Mesendoderm (in vitro differentiated cells): Measurements from ENCODE around the gene ESPN.

Experiments used
- DNase-seq: peaks from one replicate; pipeline ENCODE4 v3.0.0; 2013
- H2AK5ac ChIP-seq: 2 replicates; pipeline ENCODE4 v1.6.1; 2013; ENCODE audit warnings: low read length, inconsistent platforms
- H2BK120ac ChIP-seq: 2 replicates; pipeline ENCODE4 v1.6.1; 2013; ENCODE audit warnings: low read depth, mild to moderate bottlenecking, low read length, moderate library complexity, mixed read lengths
- H2BK15ac ChIP-seq: replicated peaks from 2 replicates; pipeline ENCODE4 v1.6.1; 2013; ENCODE audit warnings: low read depth, mild to moderate bottlenecking, moderate library complexity
- H2BK5ac ChIP-seq: 2 replicates; pipeline ENCODE4 v1.6.1; 2013; ENCODE audit warnings: low read length, inconsistent platforms
- H3K18ac ChIP-seq: 2 replicates; pipeline ENCODE4 v1.6.1; 2013; ENCODE audit warnings: mild to moderate bottlenecking, low read length, mixed read lengths
- H3K23ac ChIP-seq: one replicate; pipeline ENCODE4 v1.6.1; 2013; ENCODE audit warnings: low read length
- H3K27ac ChIP-seq: 2 replicates; pipeline ENCODE4 v1.5.1; 2013; ENCODE audit warnings: low read depth, mild to moderate bottlenecking, inconsistent platforms, low read length, moderate library complexity
- H3K27me3 ChIP-seq: 2 replicates; pipeline ENCODE4 v1.6.1; 2013; ENCODE audit warnings: low read length, control low read depth, mild to moderate bottlenecking, inconsistent platforms; ENCODE audit not compliant: insufficient read depth, poor library complexity
- H3K36me3 ChIP-seq: 2 replicates; pipeline ENCODE4 v1.6.1; 2013; ENCODE audit warnings: low read length, inconsistent platforms; ENCODE audit not compliant: control insufficient read depth, insufficient read depth
- H3K4ac ChIP-seq: one replicate; pipeline ENCODE4 v1.6.1; 2013; ENCODE audit warnings: low read depth, mild to moderate bottlenecking, low read length, moderate library complexity
- H3K4me1 ChIP-seq: 2 replicates; pipeline ENCODE4 v1.6.1; 2013; ENCODE audit warnings: low read depth, low read length, inconsistent platforms; ENCODE audit not compliant: control insufficient read depth
- H3K4me2 ChIP-seq: 2 replicates; pipeline ENCODE4 v1.6.1; 2013; ENCODE audit warnings: low read length
- H3K4me3 ChIP-seq: 2 replicates; pipeline ENCODE4 v1.5.1; 2013; ENCODE audit warnings: mild to moderate bottlenecking, low read length
- H3K56ac ChIP-seq: one replicate; pipeline ENCODE4 v1.6.1; 2013; ENCODE audit warnings: low read length
- H3K79me1 ChIP-seq: 2 replicates; pipeline ENCODE4 v1.6.1; 2013; ENCODE audit warnings: low read length, inconsistent platforms
- H3K79me2 ChIP-seq: 2 replicates; pipeline ENCODE4 v1.6.1; 2013; ENCODE audit warnings: mild to moderate bottlenecking, low read length; ENCODE audit not compliant: control insufficient read depth, insufficient read depth
- H3K9ac ChIP-seq: 2 replicates; pipeline ENCODE4 v1.6.1; 2013; ENCODE audit warnings: low read length, inconsistent platforms
- H4K5ac ChIP-seq: one replicate; pipeline ENCODE4 v1.6.1; 2013; ENCODE audit warnings: low read length
- H4K8ac ChIP-seq: one replicate; pipeline ENCODE4 v1.6.1; 2013; ENCODE audit warnings: low read depth, mild to moderate bottlenecking, control low read depth, low read length, moderate library complexity
- whole genome bisulfite sequencing: extraction: QIAGEN DNeasy Blood & Tissue Kit; methylation state at CpG from one replicate; pipeline ENCODE4 v1.1.7; 2013; ENCODE audit warnings: low lambda C conversion rate, missing lambda C conversion rate; ENCODE audit not compliant: insufficient coverage; ENCODE audit errors: extremely low coverage; 5-methylcytosine and 5-hydroxymethylcytosine counted together

The ESPN gene

DNA sequence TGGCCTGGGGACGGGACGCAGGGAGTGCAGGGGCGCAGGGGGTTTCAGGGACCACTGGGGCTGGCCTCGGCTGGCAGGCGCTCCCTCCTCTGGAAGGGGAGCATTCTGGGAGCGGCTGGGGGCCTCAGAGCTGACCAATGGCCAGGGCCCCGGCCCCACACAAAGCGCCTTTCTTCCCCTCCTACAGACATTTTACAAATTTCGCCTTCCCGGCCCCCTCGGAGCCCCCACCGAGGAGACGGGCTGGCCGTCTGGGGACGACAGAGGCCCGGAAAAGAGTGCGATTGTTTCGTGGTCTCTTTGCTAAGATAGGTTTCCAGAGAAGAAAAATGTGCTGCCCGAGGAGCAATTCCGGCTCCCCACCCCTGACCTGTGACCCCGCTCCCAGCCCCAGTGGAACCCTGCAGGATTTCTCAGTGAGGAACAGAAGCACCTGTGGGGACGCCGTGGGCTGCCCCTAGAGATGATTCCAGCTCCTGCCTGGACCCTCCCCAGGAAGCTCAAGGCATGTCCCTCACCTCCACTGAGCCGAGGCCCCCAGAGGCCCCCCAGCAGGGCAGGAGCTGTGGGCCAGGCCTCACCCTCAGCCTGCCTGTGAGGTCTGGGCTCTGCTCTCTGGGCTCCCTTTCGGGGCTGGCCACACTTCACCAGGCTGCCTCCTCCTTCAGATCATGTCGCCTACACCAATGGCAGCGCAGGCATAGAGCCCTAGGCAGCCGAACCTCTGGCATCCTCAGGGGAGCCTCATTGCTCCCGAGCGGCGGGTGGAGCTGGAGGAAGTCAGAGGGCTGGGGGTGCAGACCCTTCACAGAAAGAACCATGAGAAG lies 81.8 kb downstream of the ESPN start:
- Histone ChIP-seq H4K5ac (no peak overlapping the region), H3K27me3 (no peaks in the 10 kb centered on the region), H3K36me3 (no peaks in the 10 kb centered on the region), H3K27ac (no peak overlapping the region), H3K79me1 (no peaks in the 10 kb centered on the region), H2AK5ac (no peak overlapping the region), H3K79me2 (no peaks in the 10 kb centered on the region), H3K9ac (no peak overlapping the region), H2BK15ac (no peak overlapping the region), H3K4me3 (no peak overlapping the region), H3K4me1 (no peaks in the 10 kb centered on the region), H3K18ac (no peak overlapping the region), H2BK120ac (no peak overlapping the region), H4K8ac (no peak overlapping the region), H3K4ac (no peak overlapping the region), H3K4me2 (no peak overlapping the region), H3K23ac (no peak overlapping the region), H3K56ac (no peak overlapping the region), H2BK5ac (no peak overlapping the region)
- whole genome bisulfite sequencing: no CpG with 5 or more reads among the region's 31 CpGs
- no peak for DNase-seq

DNA sequence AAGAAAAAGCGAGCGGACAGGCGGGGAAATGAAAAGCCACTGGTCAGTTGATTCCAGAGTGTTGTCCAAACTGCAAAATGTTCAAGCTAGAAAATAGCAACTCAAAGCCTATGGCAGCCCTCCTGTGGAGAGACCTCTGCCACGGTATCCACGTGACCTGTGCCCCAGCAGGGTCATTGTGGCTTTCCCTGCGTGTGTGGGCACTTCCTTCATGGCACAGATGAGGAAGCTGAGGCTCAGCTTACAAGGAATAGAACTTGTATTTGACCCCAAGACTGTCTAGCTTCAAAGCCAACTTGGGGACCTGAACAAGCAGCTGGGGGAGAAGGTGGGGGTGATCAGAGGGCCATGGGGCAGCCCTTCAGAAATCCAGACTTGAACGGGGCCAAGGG lies 82.5 kb downstream of the ESPN start:
- H2AK5ac ChIP-seq: no peak overlapping the region
- H3K9ac ChIP-seq: no peak overlapping the region
- H3K27ac ChIP-seq: no peak overlapping the region
- WGBS: no CpG with 5 or more reads among the region's 7 CpGs
- no peak overlapping the region for H3K4ac ChIP-seq
- H3K23ac ChIP-seq: no peak overlapping the region
- no peak overlapping the region for H4K5ac ChIP-seq
- no peaks in the 10 kb centered on the region for H3K27me3 ChIP-seq
- H3K4me1 ChIP-seq: no peaks in the 10 kb centered on the region
- no peak overlapping the region for H2BK15ac ChIP-seq
- no peak for DNase-seq
- H3K36me3 ChIP-seq: no peaks in the 10 kb centered on the region
- H3K4me3 ChIP-seq: no peak overlapping the region
- no peak overlapping the region for H3K18ac ChIP-seq
- no peaks in the 10 kb centered on the region for H3K79me1 ChIP-seq
- H3K56ac ChIP-seq: no peak overlapping the region
- no peak overlapping the region for H2BK120ac ChIP-seq
- H3K4me2 ChIP-seq: no peak overlapping the region
- H3K79me2 ChIP-seq: no peaks in the 10 kb centered on the region
- H2BK5ac ChIP-seq: no peak overlapping the region
- no peak overlapping the region for H4K8ac ChIP-seq

- Histone ChIP-seq H2BK15ac (no peak overlapping the region), H4K5ac (no peak overlapping the region), H3K27me3 (no peaks in the 10 kb centered on the region), H3K4me2 (no peak overlapping the region), H3K27ac (no peak overlapping the region), H3K23ac (no peak overlapping the region), H3K4ac (no peak overlapping the region), H3K36me3 (no peaks in the 10 kb centered on the region), H3K9ac (no peak overlapping the region), H3K18ac (no peak overlapping the region), H3K56ac (no peak overlapping the region), H4K8ac (no peak overlapping the region), H3K4me3 (no peak overlapping the region), H3K4me1 (no peaks in the 10 kb centered on the region), H2AK5ac (no peak overlapping the region), H3K79me1 (no peaks in the 10 kb centered on the region), H2BK120ac (no peak overlapping the region), H2BK5ac (no peak overlapping the region), H3K79me2 (no peaks in the 10 kb centered on the region)
- DNase-seq: no peak
- no CpG with 5 or more reads among the region's 12 CpGs for WGBS
Observed at GRCh38 chr1:6507461-6507911, 82.9 kb downstream of the ESPN start.

- Histone ChIP-seq H3K9ac (no peak overlapping the region), H3K4me1 (no peaks in the 10 kb centered on the region), H3K4me3 (no peak overlapping the region), H2BK15ac (no peak overlapping the region), H4K5ac (no peak overlapping the region), H2AK5ac (no peak overlapping the region), H3K27ac (no peak overlapping the region), H2BK5ac (no peak overlapping the region), H4K8ac (no peak overlapping the region), H3K79me2 (no peaks in the 10 kb centered on the region), H3K4ac (no peak overlapping the region), H3K36me3 (no peaks in the 10 kb centered on the region), H3K18ac (no peak overlapping the region), H2BK120ac (no peak overlapping the region), H3K56ac (no peak overlapping the region), H3K27me3 (no peaks in the 10 kb centered on the region), H3K4me2 (no peak overlapping the region), H3K79me1 (no peaks in the 10 kb centered on the region), H3K23ac (no peak overlapping the region)
- DNase-seq: no peak
- WGBS: no CpG with 5 or more reads among the region's 18 CpGs
Observed at GRCh38 chr1:6508154-6508815, 83.7 kb downstream of the ESPN start.

GRCh38 chr1:6508816-6509189 lies 84.2 kb downstream of the ESPN start:
- Histone ChIP-seq H3K18ac (no peak overlapping the region), H3K79me2 (no peaks in the 10 kb centered on the region), H3K4me1 (no peaks in the 10 kb centered on the region), H3K36me3 (no peaks in the 10 kb centered on the region), H3K79me1 (no peaks in the 10 kb centered on the region), H3K9ac (no peak overlapping the region), H3K4me2 (no peak overlapping the region), H3K23ac (no peak overlapping the region), H2BK5ac (no peak overlapping the region), H3K4me3 (no peak overlapping the region), H3K27me3 (no peaks in the 10 kb centered on the region), H4K8ac (no peak overlapping the region), H2BK15ac (no peak overlapping the region), H2AK5ac (no peak overlapping the region), H3K27ac (no peak overlapping the region), H3K4ac (no peak overlapping the region), H3K56ac (no peak overlapping the region), H4K5ac (no peak overlapping the region), H2BK120ac (no peak overlapping the region)
- no CpG with 5 or more reads among the region's 11 CpGs for WGBS
- no peak for DNase-seq
